ENCODE data around the gene PLAC1. TPM values are rescaled to one million over a fixed set of nuclear protein-coding genes. Genes with fewer than 3 reads are reported as not detected.

PLAC1 gene
- total RNA-seq, 1 experiment from 2014 or later, result 0.34 TPM

GRCh38 chrX:134524181-134524580 lies 134.1 kb downstream of the PLAC1 start:
- no peak overlapping the region for H2AFZ ChIP-seq (ENCODE audit: low read depth, low read length, poor library complexity, severe bottlenecking)
- H3K27me3 ChIP-seq (ENCODE audit: insufficient read depth, low read length), result no peaks in the 10 kb centered on the region
- no peak for ATAC-seq
- H3K9me3 ChIP-seq (ENCODE audit: control insufficient read depth in 1 of 2, insufficient read depth in 1 of 2, low read depth in 1 of 2, low read length in 2 of 2), result no peaks in the 10 kb centered on the region
- RAD21 ChIA-PET (ENCODE audit: low non-redundant PET in 1 of 2, low total read pairs in 2 of 2, uncharacterized antibody in 2 of 2, unreplicated experiment in 2 of 2), result no interaction called here
- no peak overlapping the region for H3K9ac ChIP-seq (ENCODE audit: low read length)
- DNase-seq (ENCODE audit: low read depth, low spot score), result no peak
- H3K79me2 ChIP-seq (ENCODE audit: insufficient read depth, low read length), result no peaks in the 10 kb centered on the region
- POLR2A ChIA-PET, result interaction anchor here (1.3 kb wide), 1 partner anchor 18 kb away, joined by 3 read pairs; no protein-coding TSS in a partner anchor
- no peaks in the 10 kb centered on the region for H3K9me2 ChIP-seq (ENCODE audit: insufficient read depth)
- CTCF ChIA-PET, result no interaction called here
- H3K27ac ChIP-seq (ENCODE audit: low read depth, low read length), result no peak overlapping the region
- intact Hi-C loops (cut with micrococcal nuclease), result loop anchor here (5.0 kb wide), 1 partner anchor 258 kb away; no protein-coding TSS in a partner anchor
- no peaks in the 10 kb centered on the region for H4K20me1 ChIP-seq (ENCODE audit: insufficient read depth)
- no peak overlapping the region for H3K4me3 ChIP-seq (replicated peaks in 1 of 2; ENCODE audit: low read depth in 1 of 2, low read length in 2 of 2)
- H3K36me3 ChIP-seq (ENCODE audit: control insufficient read depth in 1 of 2, insufficient read depth in 2 of 2, low read length in 2 of 2), result no peaks in the 10 kb centered on the region
- no TSS peak for BruUV-seq (replicated peaks)
- peaks cover 11 to 23% of the 10 kb centered on the region in 2 experiments for H3K4me1 ChIP-seq (ENCODE audit: control insufficient read depth in 1 of 2, insufficient read depth in 2 of 2, low read length in 2 of 2)
- H3K4me2 ChIP-seq (ENCODE audit: low read length), result no peak overlapping the region
- TF ChIP-seq, protein P1, sequence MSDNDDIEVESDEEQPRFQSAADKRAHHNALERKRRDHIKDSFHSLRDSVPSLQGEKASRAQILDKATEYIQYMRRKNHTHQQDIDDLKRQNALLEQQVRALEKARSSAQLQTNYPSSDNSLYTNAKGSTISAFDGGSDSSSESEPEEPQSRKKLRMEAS (IDR thresholded peaks at IDR 0.05), result no peak
- TF ChIP-seq RAD21 (IDR thresholded peaks at IDR 0.05; ENCODE audit: low read depth), result no peak
- TF ChIP-seq SP1 (IDR thresholded peaks at IDR 0.05; ENCODE audit: low read depth), result no peak

- DNase-seq (ENCODE audit: low read depth, low spot score) (peak; percentile 51), ATAC-seq (peak; percentile 83)
- H2AFZ ChIP-seq (ENCODE audit: low read depth, low read length, poor library complexity, severe bottlenecking), result no peak overlapping the region
- no peaks in the 10 kb centered on the region for H3K79me2 ChIP-seq (ENCODE audit: insufficient read depth, low read length)
- H3K4me1 ChIP-seq (ENCODE audit: control insufficient read depth in 1 of 2, insufficient read depth in 2 of 2, low read length in 2 of 2), result peaks cover 6 to 12% of the 10 kb centered on the region in 2 experiments; a peak in 3 of 4 replicates
- H3K9me3 ChIP-seq (ENCODE audit: control insufficient read depth in 1 of 2, insufficient read depth in 1 of 2, low read depth in 1 of 2, low read length in 2 of 2), result no peaks in the 10 kb centered on the region
- TF ChIP-seq EZH2 (IDR thresholded peaks at IDR 0.05) (no peak), ZNF274 (IDR thresholded peaks at IDR 0.05; ENCODE audit: low read depth, low read length) (no peak), EGR1 (IDR thresholded peaks at IDR 0.05; ENCODE audit: low read depth) (no peak), RAD21 (IDR thresholded peaks at IDR 0.05; ENCODE audit: low read depth) (peak; percentile 83), CTCF (IDR thresholded peaks at IDR 0.05 in 2 of 3, conservative IDR thresholded peaks at IDR 0.05 in 1 of 3; ENCODE audit: borderline replicate concordance in 1 of 3, insufficient read depth in 1 of 3, low read depth in 2 of 3, low read length in 2 of 3) (peak; percentile 53 to 61 (median 60); a peak in 5 of 6 replicates), JUND (IDR thresholded peaks at IDR 0.05) (no peak)
- H3K27ac ChIP-seq (ENCODE audit: low read depth, low read length), result no peak overlapping the region
- intact Hi-C loops (cut with micrococcal nuclease), result loop anchor here (2.0 to 5.0 kb wide), 2 partner anchors 242 to 261 kb away; no protein-coding TSS in a partner anchor
- ChIA-PET POLR2A (no interaction called here), RAD21 (ENCODE audit: low non-redundant PET in 1 of 2, low total read pairs in 2 of 2, uncharacterized antibody in 2 of 2, unreplicated experiment in 2 of 2) (interaction anchor here in 1 of 2 experiments (0.7 kb wide), 1 partner anchor 228 kb away, joined by 4 read pairs; no protein-coding TSS in a partner anchor), CTCF (interaction anchor here (0.6 to 1.1 kb wide), 10 partner anchors 10 to 387 kb away, joined by 3 to 14 read pairs (median 4); no protein-coding TSS in a partner anchor)
- BruUV-seq (replicated peaks), result no TSS peak
- H3K9me2 ChIP-seq (ENCODE audit: insufficient read depth), result no peaks in the 10 kb centered on the region
- no peak overlapping the region for H3K4me3 ChIP-seq (replicated peaks in 1 of 2; ENCODE audit: low read depth in 1 of 2, low read length in 2 of 2)
- H3K36me3 ChIP-seq (ENCODE audit: control insufficient read depth in 1 of 2, insufficient read depth in 2 of 2, low read length in 2 of 2), result no peaks in the 10 kb centered on the region
- H3K27me3 ChIP-seq (ENCODE audit: insufficient read depth, low read length), result no peaks in the 10 kb centered on the region
- no peak overlapping the region for H3K9ac ChIP-seq (ENCODE audit: low read length)
- H4K20me1 ChIP-seq (ENCODE audit: insufficient read depth), result no peaks in the 10 kb centered on the region
- H3K4me2 ChIP-seq (ENCODE audit: low read length), result no peak overlapping the region
Measured at GRCh38 chrX:134520860-134521390, 137.3 kb downstream of the PLAC1 start.

MicroRNA genes within 50 kb of the gene (microRNA counts, 767-probe panel; counts per million panel counts)
- microRNA hsa-miR-424-5p (not detected), microRNA hsa-miR-450a-5p (not detected), microRNA hsa-miR-450b-3p (not detected), microRNA hsa-miR-450b-5p (not detected), microRNA hsa-miR-503 (not detected), microRNA hsa-miR-542-3p (not detected), microRNA hsa-miR-542-5p (not detected)

Small RNA genes lying within 50 kb of the gene (microRNA-seq; reads per million reads assigned to microRNA genes)
- gene MIR424 (ENCODE audit: borderline number of aligned reads) (2,176 reads per million, percentile 87 among the genes with 10 or more reads in this experiment), gene MIR450A1 (ENCODE audit: borderline number of aligned reads) (not detected), gene MIR450A2 (ENCODE audit: borderline number of aligned reads) (not detected), gene MIR450B (ENCODE audit: borderline number of aligned reads) (7.3 reads per million, percentile 20 among the genes with 10 or more reads in this experiment), gene MIR503 (ENCODE audit: borderline number of aligned reads) (66.9 reads per million, percentile 57 among the genes with 10 or more reads in this experiment), gene MIR542 (ENCODE audit: borderline number of aligned reads) (20.9 reads per million, percentile 43 among the genes with 10 or more reads in this experiment)

Other genes with a start within 250 kb of the PLAC1 start
- 57.8 TPM for gene HPRT1, start 198.3 kb downstream of the PLAC1 start, total RNA-seq (2021; ENCODE audit: unreplicated experiment)
- 95.8 TPM for gene PABIR2, start 138.7 kb upstream of the PLAC1 start, total RNA-seq (2021; ENCODE audit: unreplicated experiment)